Breast epithelium (tissue), 4 donors: ENCODE data around the gene AP3S1. TPM values are rescaled to one million over a fixed set of nuclear protein-coding genes. Genes with fewer than 3 reads are reported as not detected.

ENCODE experiments used
- DNase-seq, 2 donors: peaks; one replicate each; pipeline ENCODE4 v3.0.0-alpha.2; 2019; ENCODE audit warnings: low spot score in 2 of 2
- H3K27ac ChIP-seq, 2 donors: fragments of 200-600 bp; sonication (generic) in 1 of 2; one replicate each; pipeline ENCODE4 v1.5.1; 2016 to 2019; ENCODE audit warnings: mild to moderate bottlenecking in 1 of 2
- H3K27me3 ChIP-seq, 2 donors: fragments of 200-600 bp; sonication (generic) in 1 of 2; one replicate each; pipeline versions ENCODE4 v1.5.1 to v1.6.0; 2017 to 2019; ENCODE audit warnings: control low read depth in 1 of 2, mild to moderate bottlenecking in 1 of 2
- H3K36me3 ChIP-seq: fragments of 200-600 bp; one replicate; pipeline ENCODE4 v1.5.1; 2019
- H3K4me1 ChIP-seq, 2 donors: fragments of 200-600 bp; sonication (generic); one replicate each; pipeline ENCODE4 v1.5.1; 2016 to 2019; ENCODE audit warnings: control low read depth in 1 of 2
- H3K4me3 ChIP-seq, 3 donors: fragments of 200-600 bp; sonication (generic); 1 replicate in 2 of 3; 2 replicates in 1 of 3; pipeline ENCODE4 v1.5.1; 2016 to 2019; ENCODE audit warnings: mild to moderate bottlenecking in 3 of 3, moderate library complexity in 2 of 3
- H3K9me3 ChIP-seq, 2 donors: fragments of 200-600 bp; sonication (generic) in 1 of 2; one replicate each; pipeline ENCODE4 v1.5.1; 2016 to 2019; ENCODE audit warnings: control low read depth in 1 of 2
- POLR2A ChIP-seq: fragments of 450-650 bp; IDR thresholded peaks from one replicate; pipeline ENCODE4 v1.6.1; 2016; ENCODE audit warnings: antibody characterized with exemption, mild to moderate bottlenecking, moderate library complexity
- POLR2AphosphoS5 ChIP-seq, 3 donors: sonication (generic); formaldehyde crosslinking; IDR thresholded peaks; one replicate each; pipeline ENCODE4 v1.6.1; 2017; ENCODE audit warnings: antibody characterized with exemption in 3 of 3
- intact Hi-C: fragments of 100-400 bp; cut with DNase I; formaldehyde crosslinking; loops from one replicate; pipeline ENCODE4 v1.15.1; 2023; ENCODE audit warnings: low total_unique reads
- total RNA-seq, 3 donors: library from RNA; depleted of rRNA; stranded (reverse); fragments of >200 nt; gene quantifications; one replicate each; pipeline ENCODE4 v1.1.0, GENCODE V29; 2016
- TF ChIP-seq, protein P1 (sequence below), 3 donors: fragments of 450-650 bp; IDR thresholded peaks; one replicate each; pipeline ENCODE4 v1.5.1; 2016 to 2017; ENCODE audit warnings: antibody characterized with exemption in 3 of 3, mild to moderate bottlenecking in 3 of 3, moderate library complexity in 3 of 3

AP3S1 gene
- total RNA-seq, 3 donors from 2014 or later, result 74.7 to 93.7 (median 89.9) TPM

DNA sequence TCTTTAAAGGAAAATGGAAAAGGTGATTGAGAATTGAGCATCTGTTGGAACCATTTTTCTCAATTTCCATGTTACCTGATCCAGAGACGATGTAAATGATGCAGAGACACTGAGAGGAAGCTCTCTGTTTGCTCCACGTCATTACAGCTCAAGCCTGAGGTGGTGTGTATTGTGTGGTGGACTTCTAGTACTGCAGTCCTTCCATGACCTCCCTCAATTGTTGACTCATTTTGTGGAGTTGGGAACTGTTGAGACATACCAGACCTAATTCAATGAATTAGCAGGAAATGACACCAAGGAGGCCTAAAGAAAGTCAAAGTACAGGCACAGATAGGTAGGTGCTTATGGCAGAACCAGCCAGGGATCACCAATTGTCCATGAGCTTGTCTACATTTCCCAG, 104.9 kb downstream of the AP3S1 start:
- Histone ChIP-seq H3K4me1 (no peaks in the 10 kb centered on the region), H3K36me3 (no peaks in the 10 kb centered on the region), H3K27ac (no peak overlapping the region), H3K4me3 (no peak overlapping the region), H3K9me3 (no peaks in the 10 kb centered on the region), H3K27me3 (no peaks in the 10 kb centered on the region)
- intact Hi-C loops, result no loop called here
- TF ChIP-seq, protein P1, sequence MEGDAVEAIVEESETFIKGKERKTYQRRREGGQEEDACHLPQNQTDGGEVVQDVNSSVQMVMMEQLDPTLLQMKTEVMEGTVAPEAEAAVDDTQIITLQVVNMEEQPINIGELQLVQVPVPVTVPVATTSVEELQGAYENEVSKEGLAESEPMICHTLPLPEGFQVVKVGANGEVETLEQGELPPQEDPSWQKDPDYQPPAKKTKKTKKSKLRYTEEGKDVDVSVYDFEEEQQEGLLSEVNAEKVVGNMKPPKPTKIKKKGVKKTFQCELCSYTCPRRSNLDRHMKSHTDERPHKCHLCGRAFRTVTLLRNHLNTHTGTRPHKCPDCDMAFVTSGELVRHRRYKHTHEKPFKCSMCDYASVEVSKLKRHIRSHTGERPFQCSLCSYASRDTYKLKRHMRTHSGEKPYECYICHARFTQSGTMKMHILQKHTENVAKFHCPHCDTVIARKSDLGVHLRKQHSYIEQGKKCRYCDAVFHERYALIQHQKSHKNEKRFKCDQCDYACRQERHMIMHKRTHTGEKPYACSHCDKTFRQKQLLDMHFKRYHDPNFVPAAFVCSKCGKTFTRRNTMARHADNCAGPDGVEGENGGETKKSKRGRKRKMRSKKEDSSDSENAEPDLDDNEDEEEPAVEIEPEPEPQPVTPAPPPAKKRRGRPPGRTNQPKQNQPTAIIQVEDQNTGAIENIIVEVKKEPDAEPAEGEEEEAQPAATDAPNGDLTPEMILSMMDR (IDR thresholded peaks at IDR 0.05), result no peak
- TF ChIP-seq POLR2A (no peak), POLR2AphosphoS5 (IDR thresholded peaks at IDR 0.05) (no peak)
- no peak for DNase-seq

DNA sequence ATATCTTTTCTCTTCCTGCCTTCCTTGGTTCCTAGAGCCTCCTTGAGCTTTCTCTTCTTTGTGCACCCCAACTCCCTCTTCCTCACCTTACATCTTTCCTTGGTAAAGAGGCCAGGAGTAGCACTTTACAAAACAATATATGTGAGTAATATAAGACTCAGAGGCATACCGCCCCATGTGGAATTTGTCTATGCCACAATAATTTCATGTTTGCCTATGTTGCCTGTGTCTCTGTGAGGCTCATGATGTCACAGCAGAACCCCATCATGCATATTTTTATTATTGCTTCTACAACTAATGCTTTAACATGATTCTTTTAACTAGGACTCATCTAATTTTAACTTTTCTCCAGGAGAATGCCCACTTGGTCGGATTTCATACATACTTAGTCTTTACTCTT, 105.5 kb downstream of the AP3S1 start:
- Histone ChIP-seq H3K36me3 (no peaks in the 10 kb centered on the region), H3K4me1 (no peaks in the 10 kb centered on the region), H3K9me3 (no peaks in the 10 kb centered on the region), H3K27me3 (no peaks in the 10 kb centered on the region), H3K27ac (no peak overlapping the region), H3K4me3 (no peak overlapping the region)
- no peak for DNase-seq
- intact Hi-C loops, result no loop called here
- TF ChIP-seq POLR2AphosphoS5 (IDR thresholded peaks at IDR 0.05), result no peak
- TF ChIP-seq, protein P1 (IDR thresholded peaks at IDR 0.05), result no peak
- no peak for TF ChIP-seq POLR2A

DNA sequence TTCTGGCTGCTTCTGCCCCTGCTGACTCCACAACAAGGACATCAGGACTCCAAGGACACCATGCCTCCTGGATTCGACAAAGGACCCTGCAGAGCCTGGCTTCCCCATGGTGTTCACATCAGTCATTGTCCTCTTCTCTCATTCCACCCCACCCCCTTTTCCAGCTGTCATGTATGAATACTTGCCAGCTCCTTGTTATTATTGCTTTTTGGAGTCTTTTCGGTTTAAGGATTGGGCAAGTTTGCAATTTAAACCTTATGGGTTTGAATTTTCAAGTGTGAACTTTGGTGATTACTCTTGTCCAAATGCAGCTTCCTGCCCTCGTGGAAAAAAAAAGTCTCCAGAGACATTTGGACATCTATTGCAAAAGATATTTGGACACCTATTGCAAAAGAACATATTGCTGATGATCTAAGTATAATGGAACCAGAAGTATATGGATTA, 106.4 kb downstream of the AP3S1 start:
- H3K27me3 ChIP-seq, result no peaks in the 10 kb centered on the region
- no peaks in the 10 kb centered on the region for H3K4me1 ChIP-seq
- intact Hi-C loops, result no loop called here
- DNase-seq, result no peak
- H3K4me3 ChIP-seq, result no peak overlapping the region
- H3K36me3 ChIP-seq, result no peaks in the 10 kb centered on the region
- no peak overlapping the region for H3K27ac ChIP-seq
- TF ChIP-seq, protein P1 (IDR thresholded peaks at IDR 0.05), result no peak
- TF ChIP-seq POLR2A (no peak), POLR2AphosphoS5 (IDR thresholded peaks at IDR 0.05) (no peak)
- H3K9me3 ChIP-seq, result no peaks in the 10 kb centered on the region

DNA sequence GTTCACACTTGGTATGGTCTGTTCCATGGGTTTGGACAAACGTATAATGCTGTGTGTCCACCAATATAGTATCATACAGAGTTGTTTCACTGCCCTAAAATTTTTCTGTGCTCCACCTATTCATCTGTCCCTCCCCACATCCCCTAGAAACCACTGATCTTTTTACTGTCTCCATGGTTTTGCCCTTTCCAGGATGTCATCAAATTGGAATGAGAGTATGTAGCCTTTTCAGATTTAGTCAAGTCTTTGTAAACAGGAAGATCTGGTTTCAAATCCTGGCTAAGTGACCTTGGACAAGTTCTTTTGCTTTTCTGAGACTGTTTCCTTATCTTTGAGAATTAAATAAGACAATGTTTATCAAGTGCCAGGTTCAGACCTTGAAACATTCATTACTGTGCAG, 107.4 kb downstream of the AP3S1 start:
- no peak overlapping the region for H3K4me3 ChIP-seq
- intact Hi-C loops, result no loop called here
- TF ChIP-seq POLR2AphosphoS5 (IDR thresholded peaks at IDR 0.05), result no peak
- TF ChIP-seq, protein P1 (IDR thresholded peaks at IDR 0.05), result no peak
- H3K27me3 ChIP-seq, result no peaks in the 10 kb centered on the region
- no peaks in the 10 kb centered on the region for H3K9me3 ChIP-seq
- no peak for DNase-seq
- H3K4me1 ChIP-seq, result no peaks in the 10 kb centered on the region
- no peak overlapping the region for H3K27ac ChIP-seq
- H3K36me3 ChIP-seq, result no peaks in the 10 kb centered on the region

DNA sequence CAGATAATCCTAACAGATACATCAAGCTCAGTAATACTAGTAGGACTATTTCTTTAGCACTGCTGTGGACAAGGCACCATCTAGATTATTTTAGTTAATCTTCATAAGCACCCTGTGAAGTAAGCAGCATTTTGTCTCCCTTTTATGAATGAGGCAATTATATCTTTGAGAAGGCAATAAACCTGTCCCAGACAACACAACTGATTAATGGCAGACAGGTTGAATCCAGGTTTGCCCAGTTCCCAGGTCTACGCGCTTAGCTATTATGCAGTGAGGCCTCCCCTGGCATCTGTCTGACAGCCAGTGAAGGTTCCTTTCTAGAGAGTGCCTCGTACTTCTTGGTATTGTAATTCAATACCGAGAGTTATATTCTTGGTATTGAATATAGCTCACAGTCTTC, 110.9 kb downstream of the AP3S1 start:
- DNase-seq, result no peak
- Histone ChIP-seq H3K4me1 (no peaks in the 10 kb centered on the region), H3K9me3 (no peaks in the 10 kb centered on the region), H3K27ac (no peak overlapping the region), H3K27me3 (peaks cover 0 to 5% of the 10 kb centered on the region in 2 donors), H3K4me3 (no peak overlapping the region), H3K36me3 (no peaks in the 10 kb centered on the region)
- no peak for TF ChIP-seq POLR2A
- TF ChIP-seq, protein P1 (IDR thresholded peaks at IDR 0.05), result no peak
- intact Hi-C loops, result no loop called here
